GM11168 (cell line): ENCODE data around the gene CNTNAP1.
"Not testable (repeated sequence)": the region's sequence is repeated elsewhere in the genome, so short reads cannot be mapped to it uniquely, and the experiment has no call there.

Source experiments
- in situ Hi-C: fragments of 300-500 bp; cut with MboI; formaldehyde crosslinking; loops from one replicate; pipeline ENCODE4 v1.12.0; 2022; ENCODE audit warnings: low sequenced_read_pairs; ENCODE audit not compliant: unreplicated experiment

The CNTNAP1 gene

GRCh38 chr17:42681976-42682721 lies at the start of gene CNTNAP1:
Gene CNTNAP1, plus strand, starts transcription at chr17:42682531. Its CDS starts 299 bp downstream, at chr17:42682830.
- in situ Hi-C loops, result no loop called here

- in situ Hi-C loops, result no loop called here
Observed at GRCh38 chr17:42632949-42633444, 49.3 kb upstream of the CNTNAP1 start.

- in situ Hi-C loops, result no loop called here
Observed at GRCh38 chr17:42639525-42640113, 42.7 kb upstream of the CNTNAP1 start.

- in situ Hi-C loops, result no loop called here
Observed at GRCh38 chr17:42640121-42640520, 42.2 kb upstream of the CNTNAP1 start.

GRCh38 chr17:42642336-42642735 lies 40.0 kb upstream of the CNTNAP1 start:
- in situ Hi-C loops, result no loop called here

- in situ Hi-C loops, result no loop called here
Observed at GRCh38 chr17:42647778-42648177, 34.6 kb upstream of the CNTNAP1 start.

GRCh38 chr17:42651392-42651791 lies 30.9 kb upstream of the CNTNAP1 start:
- in situ Hi-C loops, result no loop called here

GRCh38 chr17:42653179-42654124 lies 28.9 kb upstream of the CNTNAP1 start:
- in situ Hi-C loops, result no loop called here

GRCh38 chr17:42655528-42655927 lies 26.8 kb upstream of the CNTNAP1 start:
- in situ Hi-C loops, result no loop called here

GRCh38 chr17:42657824-42658588 lies 24.3 kb upstream of the CNTNAP1 start:
- in situ Hi-C loops, result no loop called here

GRCh38 chr17:42659079-42659931 lies 23.0 kb upstream of the CNTNAP1 start, which contains the start of gene TUBG2:
Gene TUBG2, plus strand, starts transcription at chr17:42659284. Its CDS starts 220 bp downstream, at chr17:42659504.
- in situ Hi-C loops, result no loop called here

GRCh38 chr17:42659932-42660274 lies 22.4 kb upstream of the CNTNAP1 start:
- in situ Hi-C loops, result not testable (repeated sequence)

GRCh38 chr17:42660692-42661345 lies 21.5 kb upstream of the CNTNAP1 start:
- in situ Hi-C loops, result no loop called here

- in situ Hi-C loops, result loop anchor here (5.0 kb wide), 1 partner anchor 83 kb away; no protein-coding TSS in a partner anchor
Observed at GRCh38 chr17:42665581-42666001, 16.7 kb upstream of the CNTNAP1 start.

GRCh38 chr17:42666126-42666525 lies 16.2 kb upstream of the CNTNAP1 start:
- in situ Hi-C loops, result loop anchor here (5.0 kb wide), 1 partner anchor 84 kb away; no protein-coding TSS in a partner anchor

GRCh38 chr17:42667088-42667951 lies 15.0 kb upstream of the CNTNAP1 start:
- in situ Hi-C loops, result loop anchor here (5.0 kb wide), 1 partner anchor 85 kb away; no protein-coding TSS in a partner anchor

GRCh38 chr17:42669705-42669976 lies 12.7 kb upstream of the CNTNAP1 start:
- in situ Hi-C loops, result loop anchor here (5.0 kb wide), 1 partner anchor 87 kb away; no protein-coding TSS in a partner anchor
